NOMO-1 treated with DMSO at 0.1 percent for 48 hours (cell line): ENCODE results near the gene NXPH1.

ENCODE experiments used
- DNase-seq: peaks from one replicate; lab custom pipeline; 2025; ENCODE audit not compliant: unreplicated experiment; lab: John Stamatoyannopoulos, UW

Gene NXPH1

DNA sequence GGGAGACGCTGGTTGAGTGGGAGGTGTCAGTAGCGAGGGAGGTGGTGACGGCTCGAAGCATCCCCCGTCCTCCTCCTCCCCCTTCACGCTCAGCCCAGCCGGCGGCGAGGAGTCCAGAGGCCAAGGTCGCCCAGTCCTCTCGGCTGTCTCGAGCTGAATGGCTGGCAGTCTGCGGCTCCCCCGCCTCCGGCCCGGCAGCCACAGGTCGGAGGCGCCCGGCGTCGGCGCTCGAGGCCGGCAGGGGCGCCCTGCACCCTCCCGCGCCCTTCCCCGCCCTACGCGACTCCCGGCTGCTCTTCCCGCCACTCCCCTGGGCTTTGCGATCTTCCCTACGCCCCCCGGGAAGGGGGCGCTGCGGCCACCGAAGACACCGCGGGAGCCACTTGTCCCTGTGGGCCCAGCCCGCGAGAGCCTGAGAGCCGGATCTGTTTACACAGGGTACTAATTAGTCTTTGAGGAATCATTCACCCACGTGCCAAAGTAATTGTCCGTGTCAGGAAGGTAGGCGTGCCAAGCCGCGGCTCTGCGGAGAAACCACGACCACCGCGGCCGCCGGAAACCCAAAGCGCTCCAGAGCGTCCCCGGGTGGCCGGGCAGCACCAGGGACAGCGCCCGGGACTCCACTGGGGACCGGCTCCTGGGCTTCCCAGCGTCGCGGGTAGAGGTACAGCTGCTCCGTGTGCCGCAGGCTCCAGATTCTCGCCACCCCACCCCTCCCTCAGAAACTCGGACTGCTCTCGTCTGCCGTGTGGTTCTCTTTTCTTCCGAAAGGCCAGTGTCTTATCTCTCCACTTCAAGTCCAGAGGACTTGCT, at the start of gene NXPH1:
NXPH1 (plus strand) TSS at position 133 of the 813 bp plus-strand sequence.
- no peak for DNase-seq

DNA sequence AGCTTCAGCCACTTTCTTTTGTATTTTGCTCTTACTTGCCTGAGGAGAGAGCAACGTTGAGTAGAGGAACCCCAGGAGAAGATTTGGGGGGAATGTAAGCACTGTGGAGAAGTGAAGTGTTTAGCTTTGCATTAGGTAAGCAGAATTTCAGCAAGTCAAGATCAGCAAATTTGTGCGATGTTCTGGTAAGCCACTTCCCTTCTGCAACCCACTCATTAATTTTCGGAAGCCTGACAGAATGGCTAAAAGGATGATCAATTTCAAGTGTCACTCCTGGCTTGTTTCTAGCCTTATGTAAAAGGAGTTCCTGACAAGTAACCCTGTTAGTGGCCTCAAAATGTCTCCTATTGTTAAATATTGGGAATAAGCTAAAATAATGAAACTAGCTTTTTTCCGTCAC, 48.5 kb upstream of the NXPH1 start:
- no peak for DNase-seq

DNA sequence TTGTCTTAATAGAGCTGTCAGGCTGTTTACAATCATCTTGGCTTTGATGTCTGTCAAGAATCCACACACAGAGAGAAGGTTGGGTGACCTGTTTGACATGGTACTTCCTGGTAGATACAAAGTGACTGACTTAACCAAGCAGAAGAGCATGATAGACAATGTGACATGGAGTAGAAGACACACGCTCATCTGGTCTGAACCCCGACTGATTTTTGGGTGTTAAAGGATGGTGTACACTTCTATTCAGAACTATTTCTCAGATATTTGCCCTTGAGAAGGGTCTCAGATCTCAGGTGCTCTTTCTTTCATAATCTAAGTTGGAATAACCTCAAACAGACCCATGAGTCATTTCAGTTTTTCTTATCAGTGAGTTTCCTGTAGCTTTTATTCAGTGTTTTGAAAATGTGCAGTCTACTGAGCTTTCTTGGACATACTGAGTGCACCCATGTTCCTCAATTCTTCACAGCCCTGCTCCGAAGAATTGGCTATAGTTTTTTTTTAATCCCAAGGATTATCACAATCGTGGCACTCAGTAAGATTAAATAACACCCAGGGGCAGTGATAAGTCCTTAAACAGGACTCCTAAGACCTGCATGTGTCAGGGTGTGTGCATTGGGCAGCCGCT, 46.4 kb upstream of the NXPH1 start:
- DNase-seq = no peak

- DNase-seq = no peak
These were observed 45.7 kb upstream of the NXPH1 start for GRCh38 chr7:8387551-8388256.

GRCh38 chr7:8388257-8388625, 45.2 kb upstream of the NXPH1 start:
- DNase-seq = no peak

- DNase-seq = no peak
These were observed 43.7 kb upstream of the NXPH1 start for GRCh38 chr7:8389593-8390261.

GRCh38 chr7:8390262-8390626, 43.2 kb upstream of the NXPH1 start:
- no peak for DNase-seq

DNA sequence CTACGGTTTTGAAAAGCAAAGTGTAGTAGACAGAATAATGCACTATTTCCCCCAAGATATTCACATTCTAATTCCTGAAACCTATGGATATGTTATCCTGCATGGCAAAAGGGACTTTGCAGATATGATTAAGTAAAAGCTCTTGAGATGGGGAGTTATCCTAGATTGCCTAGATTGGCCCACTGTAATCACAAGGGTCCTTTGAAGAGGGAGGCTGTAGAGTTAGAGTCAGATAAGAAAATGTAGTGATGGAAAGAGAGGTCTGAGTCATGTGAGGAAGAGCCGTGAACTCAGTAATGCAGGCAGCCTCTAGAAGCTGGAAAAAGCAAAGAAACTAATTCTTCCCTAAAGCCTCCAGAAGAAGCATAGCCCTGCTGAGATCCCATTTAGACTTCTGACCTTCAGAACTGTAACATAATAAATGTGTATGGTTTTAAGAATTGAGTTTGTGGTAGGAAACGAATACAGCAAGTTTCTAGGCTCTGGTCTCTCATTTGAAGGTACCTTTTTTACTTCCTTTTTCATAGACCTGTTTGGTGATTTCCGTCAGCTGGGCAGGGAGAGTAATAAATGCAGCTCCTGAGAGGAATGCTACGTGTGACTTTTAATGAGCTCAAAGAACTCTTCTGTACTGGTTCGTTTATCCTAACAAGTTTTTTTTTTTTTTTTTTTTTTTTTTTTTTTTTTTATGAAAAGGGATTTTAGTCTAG, 41.9 kb upstream of the NXPH1 start:
- DNase-seq = no peak

DNA sequence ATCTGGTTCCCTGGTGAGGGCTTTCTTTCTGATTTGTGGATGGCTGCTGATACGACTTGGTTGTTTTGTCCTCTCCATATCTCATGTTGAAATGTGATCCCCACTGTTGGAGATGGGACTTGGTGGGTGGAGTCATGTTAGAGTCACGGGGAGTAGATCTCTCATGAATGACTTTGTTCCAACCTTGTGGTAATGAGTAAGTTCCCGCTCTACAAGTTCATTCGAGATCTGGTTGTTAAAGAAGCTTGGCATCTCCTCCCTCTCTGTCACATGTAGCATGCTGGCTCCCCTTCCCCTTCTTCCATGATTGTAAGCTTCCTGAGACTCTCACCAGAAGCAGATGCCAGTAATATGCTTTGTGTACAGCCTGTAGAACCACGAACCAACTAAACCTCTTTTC, 37.1 kb upstream of the NXPH1 start:
- no peak for DNase-seq

GRCh38 chr7:8408871-8409270, 24.5 kb upstream of the NXPH1 start:
- no peak for DNase-seq

- DNase-seq = no peak
These were observed 22.3 kb upstream of the NXPH1 start for GRCh38 chr7:8411103-8411502.

DNA sequence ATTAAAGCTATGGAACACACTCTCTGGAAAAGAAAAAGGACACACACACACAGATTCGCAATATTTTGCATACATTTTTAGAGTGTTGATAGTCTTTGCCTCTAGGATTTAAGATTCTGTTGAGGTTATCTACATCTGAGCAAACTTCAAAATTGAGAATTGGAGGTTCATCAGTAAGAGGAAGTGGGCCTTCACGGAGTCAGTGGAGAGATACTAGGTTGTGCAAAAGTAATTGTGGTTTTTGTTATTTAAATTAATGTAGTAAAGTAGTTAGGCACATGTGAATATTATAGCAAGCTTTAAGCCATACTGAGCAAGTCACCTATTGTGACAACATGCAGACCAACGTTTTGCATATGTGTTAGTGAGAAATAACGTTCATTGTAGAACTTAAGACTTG, 19.8 kb upstream of the NXPH1 start:
- peak; percentile 1 for DNase-seq

DNA sequence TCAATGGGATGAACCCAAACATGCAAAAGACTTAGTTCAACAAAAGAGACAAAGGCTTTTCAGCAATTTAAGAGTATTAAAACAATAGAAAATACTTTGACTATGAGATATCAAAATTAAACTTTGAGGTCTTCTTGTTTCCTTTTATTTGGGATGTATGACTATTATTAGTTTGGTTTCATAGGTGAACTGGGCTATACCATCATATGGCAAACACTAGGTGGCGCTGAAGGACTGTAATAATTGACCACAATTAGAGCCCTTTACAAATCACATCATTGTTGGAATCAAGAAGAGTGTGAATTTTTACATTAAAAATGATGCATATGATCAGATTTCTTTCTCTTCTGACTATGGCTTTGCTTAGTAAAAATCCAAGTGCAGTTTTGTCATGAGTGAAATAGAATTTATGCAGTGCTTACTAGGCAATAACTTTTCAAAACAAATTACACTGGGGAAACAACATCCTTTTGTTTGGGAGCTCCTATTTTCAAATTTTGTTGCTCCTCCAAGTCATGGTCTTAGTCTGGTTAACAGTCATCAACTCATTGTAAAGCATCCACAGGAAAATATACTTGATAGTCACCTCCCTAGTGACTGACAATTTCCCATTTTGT, 14.7 kb upstream of the NXPH1 start:
- peak; percentile 54 for DNase-seq

DNA sequence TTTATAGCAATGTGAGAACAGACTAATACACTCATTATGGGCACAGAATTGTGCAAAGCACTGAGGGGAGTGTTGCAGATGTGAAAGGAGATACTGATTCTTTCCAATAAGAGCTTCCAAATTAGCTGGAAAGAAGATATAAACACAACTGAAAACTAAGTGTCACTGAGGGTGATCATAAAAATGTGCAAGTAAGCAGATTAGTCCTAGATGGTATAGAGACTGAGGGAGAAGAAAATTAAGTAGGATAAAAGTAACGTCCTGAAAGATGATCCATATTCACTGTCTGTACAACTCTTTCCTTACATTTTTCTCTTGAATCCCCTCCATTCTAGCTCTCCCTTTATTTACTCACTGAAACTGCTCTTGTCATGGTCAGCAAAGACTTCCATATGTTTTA, 11.2 kb upstream of the NXPH1 start:
- no peak for DNase-seq

- DNase-seq = no peak
These were observed 10.4 kb upstream of the NXPH1 start for GRCh38 chr7:8423057-8423456.

GRCh38 chr7:8425223-8425622, 8.2 kb upstream of the NXPH1 start:
- DNase-seq = no peak

DNA sequence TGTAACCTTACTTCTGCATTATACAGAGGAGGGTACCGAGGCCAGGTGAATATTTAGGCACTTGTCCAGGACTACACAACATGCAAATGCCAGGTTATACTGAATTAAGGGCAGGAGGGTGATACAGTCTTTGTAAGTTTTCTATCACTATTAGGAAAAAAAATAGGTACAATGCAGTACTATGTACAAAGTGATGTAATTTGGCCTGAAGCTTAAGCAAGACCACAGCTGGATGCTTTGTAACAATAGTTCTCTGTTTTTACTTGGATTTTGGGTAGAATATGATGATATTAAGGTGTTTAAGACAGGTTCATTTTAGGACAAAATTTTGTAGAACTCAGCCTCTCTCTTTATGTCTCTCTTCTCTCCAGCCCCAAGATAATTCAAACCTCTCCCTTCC, 2.8 kb upstream of the NXPH1 start:
- no peak for DNase-seq

DNA sequence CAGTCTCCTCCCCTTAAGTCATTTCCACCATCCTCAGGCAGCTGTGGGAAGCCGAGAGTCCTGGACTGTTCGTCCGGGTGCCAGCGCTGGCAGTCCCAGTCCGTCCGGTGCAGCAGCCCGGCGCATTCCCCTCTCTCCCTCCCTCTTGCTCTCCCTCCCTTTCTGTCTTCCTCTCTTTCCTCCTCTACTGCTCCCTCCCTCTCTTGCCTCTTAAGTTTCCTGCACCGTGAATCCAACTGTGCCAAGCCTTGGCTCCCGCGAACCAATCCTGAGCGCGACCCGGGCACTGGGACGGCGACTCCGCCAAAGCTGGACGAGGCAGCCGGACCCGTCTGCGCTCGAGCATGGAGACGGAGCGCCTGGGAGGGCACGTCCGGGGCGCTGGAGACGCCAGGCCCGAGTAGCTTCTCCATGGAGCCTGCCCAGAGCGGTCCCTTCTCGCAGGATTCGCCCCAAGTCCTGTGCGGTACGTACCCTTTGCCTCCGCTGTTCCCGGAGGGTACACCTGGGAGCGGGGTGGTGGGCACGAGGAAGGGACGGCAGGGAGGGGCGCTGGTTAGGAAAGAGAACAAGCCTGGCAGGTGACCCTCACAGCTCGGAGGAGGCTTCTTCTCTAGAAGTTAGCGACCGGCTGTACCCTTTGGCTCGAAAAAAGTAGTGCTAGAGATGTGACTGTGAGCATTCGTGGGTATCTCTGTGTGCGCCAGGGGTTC, 1.0 kb downstream of the NXPH1 start:
- DNase-seq = no peak

DNA sequence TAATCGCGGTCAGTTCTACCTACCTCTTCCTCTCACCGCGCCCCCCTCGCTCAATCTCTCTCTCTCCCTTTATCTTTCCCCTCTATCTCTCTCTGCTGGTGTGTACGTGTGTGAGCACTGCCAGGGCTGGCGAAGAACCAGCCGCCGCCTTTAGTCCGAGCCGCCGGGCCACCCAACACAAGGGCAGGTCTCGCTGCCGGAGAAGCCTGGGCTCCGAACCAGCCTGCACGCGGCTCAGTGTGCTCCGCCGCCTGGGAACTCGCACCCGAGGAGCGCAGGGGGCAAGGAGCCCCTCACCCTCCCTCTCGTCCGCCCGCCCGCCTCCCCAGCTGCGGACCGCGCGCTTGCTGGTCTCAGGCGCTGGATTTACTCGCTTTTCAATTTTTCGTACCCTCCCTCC, 1.7 kb downstream of the NXPH1 start:
- no peak for DNase-seq
